ENCODE results near the gene BSG. TPM values are rescaled to one million over a fixed set of nuclear protein-coding genes. Genes with fewer than 3 reads are reported as not detected.
"Not testable (repeated sequence)": the region's sequence is repeated elsewhere in the genome, so short reads cannot be mapped to it uniquely, and the experiment has no call there.

Gene BSG
- total RNA-seq, 1 donor from 2014 or later = 257 TPM

GRCh38 chr19:603302-603639, 30.9 kb downstream of the BSG start:
- intact Hi-C loops (cut with micrococcal nuclease) = not testable (repeated sequence)

- intact Hi-C loops (cut with micrococcal nuclease) = loop anchor here (1.0 kb wide), 2 partner anchors 72 to 77 kb away; partner anchors contain the start of gene CDC34
Observed at GRCh38 chr19:603779-604178, 31.4 kb downstream of the BSG start.

DNA sequence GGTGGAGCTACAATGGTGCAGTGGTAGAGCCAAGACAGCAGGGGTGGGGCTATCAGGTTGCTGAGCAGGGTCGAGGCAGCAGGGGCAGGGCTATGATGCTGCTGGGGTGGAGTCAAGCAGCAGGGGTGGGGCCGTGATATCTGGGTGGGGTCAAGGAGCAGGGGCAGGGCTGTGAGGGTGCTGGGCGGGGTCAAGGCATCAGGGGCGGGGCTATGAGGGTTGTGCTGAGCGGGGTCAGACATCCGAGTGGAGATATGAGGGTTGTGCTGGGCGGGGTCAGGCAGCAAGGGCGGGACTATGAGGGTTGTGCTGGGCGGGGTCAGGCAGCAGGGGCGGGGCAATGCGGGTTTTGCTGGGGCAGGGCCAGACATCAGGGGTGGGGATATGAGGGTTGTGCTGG, 32.0 kb downstream of the BSG start:
- intact Hi-C loops (cut with micrococcal nuclease) = loop anchor here (1.0 kb wide), 2 partner anchors 73 to 76 kb away; partner anchors contain the start of gene CDC34

DNA sequence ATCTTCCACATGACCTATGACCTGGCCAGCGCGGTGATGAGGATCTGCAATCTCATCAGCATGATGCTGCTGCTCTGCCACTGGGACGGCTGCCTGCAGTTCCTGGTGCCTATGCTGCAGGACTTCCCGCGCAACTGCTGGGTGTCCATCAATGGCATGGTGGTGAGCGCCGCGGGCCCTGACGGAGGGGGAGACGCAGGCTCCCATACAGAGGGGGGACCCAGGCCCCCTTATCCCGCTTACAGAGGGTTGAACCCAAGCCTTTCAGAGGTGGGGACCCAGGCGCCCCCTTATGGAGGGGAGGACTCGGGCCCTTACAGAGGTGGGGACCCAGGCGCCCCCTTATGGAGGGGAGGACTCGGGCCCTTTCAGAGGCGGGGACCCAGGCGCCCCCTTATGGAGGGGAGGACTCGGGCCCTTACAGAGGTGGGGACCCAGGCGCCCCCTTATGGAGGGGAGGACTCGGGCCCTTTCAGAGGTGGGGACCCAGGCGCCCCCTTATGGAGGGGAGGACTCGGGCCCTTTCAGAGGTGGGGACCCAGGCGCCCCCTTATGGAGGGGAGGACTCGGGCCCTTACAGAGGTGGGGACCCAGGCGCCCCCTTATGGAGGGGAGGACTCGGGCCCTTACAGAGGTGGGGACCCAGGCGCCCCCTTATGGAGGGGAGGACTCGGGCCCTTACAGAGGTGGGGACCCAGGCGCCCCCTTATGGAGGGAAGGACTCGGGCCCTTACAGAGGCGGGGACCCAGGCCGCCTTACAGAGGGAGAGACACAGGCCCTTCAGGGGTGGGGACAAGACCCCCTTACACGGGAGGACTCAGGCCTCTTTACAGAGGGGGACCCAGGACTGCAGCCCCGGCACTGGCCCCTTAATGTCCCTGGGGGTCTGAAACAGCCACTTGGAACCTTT, 32.9 kb downstream of the BSG start:
- intact Hi-C loops (cut with micrococcal nuclease) = not testable (repeated sequence)

GRCh38 chr19:607301-608154, 35.1 kb downstream of the BSG start:
- intact Hi-C loops (cut with micrococcal nuclease) = no loop called here

DNA sequence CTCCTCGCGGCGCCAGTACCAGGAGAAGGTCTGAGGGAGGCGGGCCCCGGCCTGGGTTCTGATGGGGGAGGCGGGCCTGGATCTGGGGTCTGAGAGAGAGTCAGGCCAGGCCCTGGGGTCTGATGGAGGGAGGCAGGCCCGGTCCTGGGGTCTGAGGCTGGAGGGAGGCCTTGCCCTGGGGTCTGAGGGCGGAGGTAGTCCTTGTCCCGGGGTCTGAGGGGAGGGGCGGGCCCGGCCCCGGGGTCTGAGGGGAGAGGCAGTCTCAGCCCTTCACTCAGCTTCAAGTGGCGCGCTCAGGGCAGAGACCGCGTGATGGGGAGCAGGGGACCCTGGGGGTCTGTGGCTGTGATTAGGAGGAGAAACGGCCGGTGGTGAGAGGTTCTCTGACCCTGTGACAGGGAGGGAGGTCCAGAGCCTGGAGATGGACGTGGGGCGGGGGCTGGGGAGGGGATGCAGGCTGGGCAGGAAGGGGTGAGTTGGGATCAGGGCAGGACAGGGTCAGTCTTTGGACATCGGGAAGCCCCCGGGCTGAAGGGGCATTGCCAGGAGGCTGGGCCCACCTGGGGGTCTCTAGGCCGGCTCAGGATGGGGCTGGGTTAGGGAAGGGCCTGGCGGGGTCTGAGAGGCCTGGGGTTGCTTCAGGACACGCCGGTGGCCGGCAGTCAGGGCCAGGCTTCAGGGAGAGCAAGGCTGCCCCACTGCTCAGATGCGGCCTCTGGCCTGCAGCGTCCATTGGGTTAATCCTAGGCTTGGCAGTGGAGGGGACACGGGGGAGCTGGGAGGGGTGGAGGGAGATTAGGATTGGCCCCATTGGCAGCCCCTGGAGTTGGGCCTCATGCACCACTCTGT, 36.0 kb downstream of the BSG start:
- intact Hi-C loops (cut with micrococcal nuclease) = no loop called here

GRCh38 chr19:609004-609346, 36.6 kb downstream of the BSG start:
- intact Hi-C loops (cut with micrococcal nuclease) = no loop called here

GRCh38 chr19:610071-610800, 37.8 kb downstream of the BSG start:
- intact Hi-C loops (cut with micrococcal nuclease) = loop anchor here (1.0 to 2.0 kb wide), 4 partner anchors 23 to 70 kb away; partner anchors contain the start of genes BSG and POLRMT

- intact Hi-C loops (cut with micrococcal nuclease) = loop anchor here (1.0 to 2.0 kb wide), 4 partner anchors 22 to 69 kb away; partner anchors contain the start of genes BSG and POLRMT
Observed at GRCh38 chr19:610801-611480, 38.5 kb downstream of the BSG start.

DNA sequence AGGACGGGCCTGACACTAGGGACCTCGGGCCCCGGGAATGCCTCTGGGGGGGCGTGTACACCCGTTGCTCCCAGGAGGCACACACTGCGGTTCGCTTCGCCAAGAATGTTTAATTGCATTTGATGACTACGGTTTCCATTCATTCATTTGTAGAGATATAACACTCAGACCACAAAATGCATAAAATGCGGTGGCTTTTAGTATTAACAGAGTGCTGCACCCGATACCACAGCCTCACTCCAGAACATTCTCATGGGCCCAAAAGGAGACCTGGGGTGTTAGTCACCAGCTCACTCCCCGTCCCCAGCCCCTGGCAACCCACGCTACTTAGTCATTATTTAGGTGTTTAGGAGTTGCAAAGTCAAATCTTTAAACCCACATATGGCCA, 39.1 kb downstream of the BSG start:
- intact Hi-C loops (cut with micrococcal nuclease) = loop anchor here (2.0 kb wide), 2 partner anchors 39 to 49 kb away; partner anchors contain the start of gene BSG

GRCh38 chr19:612941-613340, 40.5 kb downstream of the BSG start:
- intact Hi-C loops (cut with micrococcal nuclease) = no loop called here

DNA sequence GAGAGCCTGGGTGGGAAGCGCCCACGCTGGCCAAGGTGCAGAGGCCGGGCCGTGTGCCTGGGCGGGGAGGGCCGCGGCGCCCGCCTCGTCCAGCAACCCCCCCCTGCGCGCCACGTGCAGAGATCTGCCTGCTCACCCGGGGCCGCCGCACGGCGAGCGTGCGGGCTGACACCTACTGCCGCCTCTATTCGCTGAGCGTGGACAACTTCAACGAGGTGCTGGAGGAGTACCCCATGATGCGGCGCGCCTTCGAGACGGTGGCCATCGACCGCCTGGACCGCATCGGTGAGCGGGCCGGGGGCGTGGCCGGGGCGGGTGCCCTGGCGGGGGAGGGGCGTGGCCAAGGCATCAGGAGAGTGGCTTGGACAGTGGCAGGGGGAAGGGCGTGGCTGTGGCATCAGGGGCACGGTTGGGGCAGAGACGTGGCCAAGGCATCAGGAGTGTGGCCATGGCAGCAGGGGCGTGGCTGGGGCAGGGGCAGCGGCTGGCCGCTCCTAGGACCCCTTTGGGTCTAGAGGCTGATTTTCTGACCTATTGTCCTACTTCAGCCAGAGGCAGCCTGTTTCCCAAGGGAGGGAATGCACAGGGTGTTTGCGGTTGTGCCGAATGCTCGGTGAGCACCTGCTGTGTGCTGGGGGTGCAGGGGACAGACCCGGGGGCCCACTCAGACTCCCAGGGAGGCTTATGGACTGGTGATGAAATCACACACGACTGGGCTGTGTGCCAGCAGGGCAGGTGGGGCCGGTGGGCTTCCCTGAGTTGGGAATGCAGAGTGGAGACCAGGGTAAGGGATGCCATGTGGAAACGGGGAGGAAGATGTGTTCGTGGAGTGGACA, 41.6 kb downstream of the BSG start:
- intact Hi-C loops (cut with micrococcal nuclease) = no loop called here

GRCh38 chr19:615619-616018, 43.2 kb downstream of the BSG start:
- intact Hi-C loops (cut with micrococcal nuclease) = no loop called here

DNA sequence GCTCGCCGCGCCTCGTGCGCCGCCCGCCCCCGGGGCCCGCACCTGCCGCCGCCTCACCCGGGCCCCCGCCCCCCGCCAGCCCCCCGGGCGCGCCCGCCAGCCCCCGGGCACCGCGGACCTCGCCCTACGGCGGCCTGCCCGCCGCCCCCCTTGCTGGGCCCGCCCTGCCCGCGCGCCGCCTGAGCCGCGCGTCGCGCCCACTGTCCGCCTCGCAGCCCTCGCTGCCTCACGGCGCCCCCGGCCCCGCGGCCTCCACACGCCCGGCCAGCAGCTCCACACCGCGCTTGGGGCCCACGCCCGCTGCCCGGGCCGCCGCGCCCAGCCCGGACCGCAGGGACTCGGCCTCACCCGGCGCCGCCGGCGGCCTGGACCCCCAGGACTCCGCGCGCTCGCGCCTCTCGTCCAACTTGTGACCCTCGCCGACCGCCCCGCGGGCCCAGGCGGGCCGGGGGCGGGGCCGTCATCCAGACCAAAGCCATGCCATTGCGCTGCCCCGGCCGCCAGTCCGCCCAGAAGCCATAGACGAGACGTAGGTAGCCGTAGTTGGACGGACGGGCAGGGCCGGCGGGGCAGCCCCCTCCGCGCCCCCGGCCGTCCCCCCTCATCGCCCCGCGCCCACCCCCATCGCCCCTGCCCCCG, 43.8 kb downstream of the BSG start:
- intact Hi-C loops (cut with micrococcal nuclease) = no loop called here

- intact Hi-C loops (cut with micrococcal nuclease) = no loop called here
Observed at GRCh38 chr19:616747-617526, 44.5 kb downstream of the BSG start.

- intact Hi-C loops (cut with micrococcal nuclease) = no loop called here
Observed at GRCh38 chr19:617551-618246, 45.3 kb downstream of the BSG start.

- intact Hi-C loops (cut with micrococcal nuclease) = no loop called here
Observed at GRCh38 chr19:618247-618619, 45.8 kb downstream of the BSG start.
